ENCODE measurements around the gene MROH8. TPM values are rescaled to one million over a fixed set of nuclear protein-coding genes. Genes with fewer than 3 reads are reported as not detected.

The MROH8 gene
- polyA plus RNA-seq, 1 of the 3 experiments (the other 2 are of a cell fraction), result 3.5 TPM

- Histone ChIP-seq H3K79me2 (ENCODE audit: insufficient read depth) (peaks cover 19% of the 10 kb centered on the region; the same call in 1 of the 2 replicates), H3K4me1 (ENCODE audit: control insufficient read depth in 1 of 2, insufficient read depth in 2 of 2, low read depth in 1 of 2, low read length in 1 of 2) (peaks cover 0 to 13% of the 10 kb centered on the region in 2 experiments; a peak in 2 of 4 replicates), H3K36me3 (replicated peaks in 1 of 2; ENCODE audit: control insufficient read depth in 1 of 2, insufficient read depth in 2 of 2, low read length in 1 of 2) (peaks cover 48 to 49% of the 10 kb centered on the region in 2 experiments), H3K4me2 (no peak overlapping the region), H4K20me1 (ENCODE audit: insufficient read depth) (no peaks in the 10 kb centered on the region), H2AFZ (ENCODE audit: low read depth) (no peak overlapping the region), H3K9me3 (no peaks in the 10 kb centered on the region), H3F3A (replicated peaks; ENCODE audit: insufficient read depth) (peaks cover 10% of the 10 kb centered on the region), H3K27me3 (ENCODE audit: insufficient read depth) (no peaks in the 10 kb centered on the region), H3K9me2 (no peaks in the 10 kb centered on the region), H3K27ac (ENCODE audit: low read depth in 2 of 2, low read length in 1 of 2) (0 out of 4 replicates have a peak overlapping the region, but pooled peaks of 1 of the 2 experiments have one; percentile 4), H3K9ac (no peak overlapping the region), H3K4me3 (ENCODE audit: low read depth in 2 of 2, low read length in 1 of 2) (no peak overlapping the region)
- POLR2A ChIA-PET, result no interaction called here
- WGBS (ENCODE audit: low lambda C conversion rate), result 97% methylated on average over 4 of the region's 4 CpGs
- CTCF ChIA-PET, result interaction anchor here (1.0 kb wide), 2 partner anchors 27 to 346 kb away, joined by 4 read pairs; no protein-coding TSS in a partner anchor
- no peak for DNase-seq
- TF ChIP-seq USF2 (IDR thresholded peaks at IDR 0.05; ENCODE audit: borderline replicate concordance, low read depth, low read length), result no peak
- no peak for TF ChIP-seq FOXM1 (IDR thresholded peaks at IDR 0.05; ENCODE audit: low read depth)
- TF ChIP-seq RCOR1 (IDR thresholded peaks at IDR 0.05; ENCODE audit: low read length), result no peak
- TF ChIP-seq NRF1 (IDR thresholded peaks at IDR 0.05; ENCODE audit: low read depth, low read length), result no peak
- no peak for TF ChIP-seq PBX3 (IDR thresholded peaks at IDR 0.05)
- no peak for TF ChIP-seq RXRA (IDR thresholded peaks at IDR 0.05; ENCODE audit: borderline replicate concordance, low read depth)
- TF ChIP-seq MEF2A (IDR thresholded peaks at IDR 0.05; ENCODE audit: borderline replicate concordance, low read depth), result no peak
- no peak for TF ChIP-seq CHD2 (IDR thresholded peaks at IDR 0.05; ENCODE audit: low read length, partially characterized antibody)
- no peak for TF ChIP-seq YY1 (IDR thresholded peaks at IDR 0.05; ENCODE audit: low read depth)
- TF ChIP-seq CTCF (IDR thresholded peaks at IDR 0.05), result no peak
- no peak for TF ChIP-seq EZH2phosphoT487 (IDR thresholded peaks at IDR 0.05; ENCODE audit: borderline replicate concordance, low read depth)
Observed at GRCh38 chr20:37218441-37218840, 39.1 kb upstream of the MROH8 start.

- 87% methylated on average over 6 of the region's 6 CpGs for WGBS (ENCODE audit: low lambda C conversion rate)
- H3K4me2 ChIP-seq, result no peak overlapping the region
- ChIA-PET POLR2A (no interaction called here), CTCF (interaction anchor here (0.7 to 1.1 kb wide), 2 partner anchors 18 to 104 kb away, joined by 3 to 4 read pairs; no protein-coding TSS in a partner anchor)
- H2AFZ ChIP-seq (ENCODE audit: low read depth), result no peak overlapping the region
- H3K9me3 ChIP-seq, result no peaks in the 10 kb centered on the region
- peaks cover 58 to 79% of the 10 kb centered on the region in 2 experiments for H3K36me3 ChIP-seq (replicated peaks in 1 of 2; ENCODE audit: control insufficient read depth in 1 of 2, insufficient read depth in 2 of 2, low read length in 1 of 2)
- TF ChIP-seq MXI1 (IDR thresholded peaks at IDR 0.05; ENCODE audit: low read depth, low read length), result no peak
- no peak for TF ChIP-seq USF1 (IDR thresholded peaks at IDR 0.05; ENCODE audit: borderline replicate concordance, low read depth)
- no peak for TF ChIP-seq GATA2 (CRISPR knock-in tag; IDR thresholded peaks at IDR 0.05)
- no peak for TF ChIP-seq CTCF (IDR thresholded peaks at IDR 0.05)
- no peaks in the 10 kb centered on the region for H4K20me1 ChIP-seq (ENCODE audit: insufficient read depth)
- H3K27ac ChIP-seq (ENCODE audit: low read depth in 2 of 2, low read length in 1 of 2), result no peak overlapping the region; a peak in 1 of 4 replicates
- H3K9ac ChIP-seq, result no peak overlapping the region
- DNase-seq, result no peak
- H3K27me3 ChIP-seq (ENCODE audit: insufficient read depth), result no peaks in the 10 kb centered on the region
- no peak overlapping the region for H3K4me3 ChIP-seq (ENCODE audit: low read depth in 2 of 2, low read length in 1 of 2)
- peaks cover 6% of the 10 kb centered on the region; the same call in 1 of the 2 replicates for H3K79me2 ChIP-seq (ENCODE audit: insufficient read depth)
- H3K4me1 ChIP-seq (ENCODE audit: control insufficient read depth in 1 of 2, insufficient read depth in 2 of 2, low read depth in 1 of 2, low read length in 1 of 2), result peaks cover 0 to 4% of the 10 kb centered on the region in 2 experiments; a peak in 1 of 4 replicates
- H3F3A ChIP-seq (replicated peaks; ENCODE audit: insufficient read depth), result peaks cover 14% of the 10 kb centered on the region
- no peaks in the 10 kb centered on the region for H3K9me2 ChIP-seq
Observed at GRCh38 chr20:37209661-37210314, 30.4 kb upstream of the MROH8 start.
